Liver (tissue), 3 donors: ENCODE results near the gene TATDN2.

Source experiments
- JUND ChIP-seq, 2 donors: IDR thresholded peaks; 2 replicates each; pipeline ENCODE4 v1.6.1; 2016; ENCODE audit warnings: antibody characterized with exemption in 2 of 2
- SP1 ChIP-seq: IDR thresholded peaks from 2 replicates; pipeline ENCODE4 v1.6.1; 2018; ENCODE audit warnings: antibody characterized with exemption, mild to moderate bottlenecking
- TAF1 ChIP-seq: conservative IDR thresholded peaks from 2 replicates; pipeline ENCODE4 v1.6.1; 2016; ENCODE audit warnings: antibody characterized with exemption, mild to moderate bottlenecking
- YY1 ChIP-seq: IDR thresholded peaks from 2 replicates; pipeline ENCODE4 v1.6.1; 2016; ENCODE audit warnings: antibody characterized with exemption, mild to moderate bottlenecking
- TF ChIP-seq, protein P1 (sequence below): fragments of 150-350 bp; IDR thresholded peaks from 2 replicates; pipeline ENCODE4 v1.5.1; 2017; ENCODE audit warnings: improper control_type of control experiment, low read depth, low read length; ENCODE audit not compliant: missing input control
- TF ChIP-seq, protein P2 (sequence below): IDR thresholded peaks from 2 replicates; pipeline ENCODE4 v1.6.1; 2016; ENCODE audit warnings: antibody characterized with exemption
- TF ChIP-seq, protein P3 (sequence below): IDR thresholded peaks from 2 replicates; pipeline ENCODE4 v1.6.1; 2016; ENCODE audit warnings: antibody characterized with exemption, mild to moderate bottlenecking
- TF ChIP-seq, protein P4 (sequence below): IDR thresholded peaks from 2 replicates; pipeline ENCODE4 v1.6.1; 2016; ENCODE audit warnings: antibody characterized with exemption
- donor health status: healthy.
- donor health status: healthy.

DNA sequence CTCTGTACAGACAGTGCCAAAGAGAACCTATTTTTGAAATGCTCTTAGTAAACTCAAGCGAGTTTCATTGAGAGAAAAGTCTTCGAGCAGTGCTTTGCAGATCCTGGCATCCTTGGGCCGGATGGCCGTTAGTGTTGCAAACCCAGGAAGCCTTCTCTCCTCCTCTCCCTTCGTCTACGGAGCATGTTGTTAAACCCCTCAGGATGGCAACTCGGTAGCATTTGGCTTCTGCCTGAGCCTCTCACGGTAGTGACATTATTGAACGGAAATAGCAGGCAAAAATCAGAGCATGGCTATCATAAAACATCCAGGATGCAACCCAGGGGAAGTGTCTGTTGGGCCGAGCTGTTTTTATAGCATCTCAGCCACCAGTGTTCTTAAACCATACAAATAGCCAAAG is 79.3 kb downstream of the TATDN2 start:
- TF ChIP-seq, protein P1, sequence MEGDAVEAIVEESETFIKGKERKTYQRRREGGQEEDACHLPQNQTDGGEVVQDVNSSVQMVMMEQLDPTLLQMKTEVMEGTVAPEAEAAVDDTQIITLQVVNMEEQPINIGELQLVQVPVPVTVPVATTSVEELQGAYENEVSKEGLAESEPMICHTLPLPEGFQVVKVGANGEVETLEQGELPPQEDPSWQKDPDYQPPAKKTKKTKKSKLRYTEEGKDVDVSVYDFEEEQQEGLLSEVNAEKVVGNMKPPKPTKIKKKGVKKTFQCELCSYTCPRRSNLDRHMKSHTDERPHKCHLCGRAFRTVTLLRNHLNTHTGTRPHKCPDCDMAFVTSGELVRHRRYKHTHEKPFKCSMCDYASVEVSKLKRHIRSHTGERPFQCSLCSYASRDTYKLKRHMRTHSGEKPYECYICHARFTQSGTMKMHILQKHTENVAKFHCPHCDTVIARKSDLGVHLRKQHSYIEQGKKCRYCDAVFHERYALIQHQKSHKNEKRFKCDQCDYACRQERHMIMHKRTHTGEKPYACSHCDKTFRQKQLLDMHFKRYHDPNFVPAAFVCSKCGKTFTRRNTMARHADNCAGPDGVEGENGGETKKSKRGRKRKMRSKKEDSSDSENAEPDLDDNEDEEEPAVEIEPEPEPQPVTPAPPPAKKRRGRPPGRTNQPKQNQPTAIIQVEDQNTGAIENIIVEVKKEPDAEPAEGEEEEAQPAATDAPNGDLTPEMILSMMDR, result no peak
- no peak for TF ChIP-seq YY1
- TF ChIP-seq, protein P2, sequence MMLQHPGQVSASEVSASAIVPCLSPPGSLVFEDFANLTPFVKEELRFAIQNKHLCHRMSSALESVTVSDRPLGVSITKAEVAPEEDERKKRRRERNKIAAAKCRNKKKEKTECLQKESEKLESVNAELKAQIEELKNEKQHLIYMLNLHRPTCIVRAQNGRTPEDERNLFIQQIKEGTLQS, result no peak
- TF ChIP-seq, protein P3, sequence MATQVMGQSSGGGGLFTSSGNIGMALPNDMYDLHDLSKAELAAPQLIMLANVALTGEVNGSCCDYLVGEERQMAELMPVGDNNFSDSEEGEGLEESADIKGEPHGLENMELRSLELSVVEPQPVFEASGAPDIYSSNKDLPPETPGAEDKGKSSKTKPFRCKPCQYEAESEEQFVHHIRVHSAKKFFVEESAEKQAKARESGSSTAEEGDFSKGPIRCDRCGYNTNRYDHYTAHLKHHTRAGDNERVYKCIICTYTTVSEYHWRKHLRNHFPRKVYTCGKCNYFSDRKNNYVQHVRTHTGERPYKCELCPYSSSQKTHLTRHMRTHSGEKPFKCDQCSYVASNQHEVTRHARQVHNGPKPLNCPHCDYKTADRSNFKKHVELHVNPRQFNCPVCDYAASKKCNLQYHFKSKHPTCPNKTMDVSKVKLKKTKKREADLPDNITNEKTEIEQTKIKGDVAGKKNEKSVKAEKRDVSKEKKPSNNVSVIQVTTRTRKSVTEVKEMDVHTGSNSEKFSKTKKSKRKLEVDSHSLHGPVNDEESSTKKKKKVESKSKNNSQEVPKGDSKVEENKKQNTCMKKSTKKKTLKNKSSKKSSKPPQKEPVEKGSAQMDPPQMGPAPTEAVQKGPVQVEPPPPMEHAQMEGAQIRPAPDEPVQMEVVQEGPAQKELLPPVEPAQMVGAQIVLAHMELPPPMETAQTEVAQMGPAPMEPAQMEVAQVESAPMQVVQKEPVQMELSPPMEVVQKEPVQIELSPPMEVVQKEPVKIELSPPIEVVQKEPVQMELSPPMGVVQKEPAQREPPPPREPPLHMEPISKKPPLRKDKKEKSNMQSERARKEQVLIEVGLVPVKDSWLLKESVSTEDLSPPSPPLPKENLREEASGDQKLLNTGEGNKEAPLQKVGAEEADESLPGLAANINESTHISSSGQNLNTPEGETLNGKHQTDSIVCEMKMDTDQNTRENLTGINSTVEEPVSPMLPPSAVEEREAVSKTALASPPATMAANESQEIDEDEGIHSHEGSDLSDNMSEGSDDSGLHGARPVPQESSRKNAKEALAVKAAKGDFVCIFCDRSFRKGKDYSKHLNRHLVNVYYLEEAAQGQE, result no peak
- TF ChIP-seq, protein P4, sequence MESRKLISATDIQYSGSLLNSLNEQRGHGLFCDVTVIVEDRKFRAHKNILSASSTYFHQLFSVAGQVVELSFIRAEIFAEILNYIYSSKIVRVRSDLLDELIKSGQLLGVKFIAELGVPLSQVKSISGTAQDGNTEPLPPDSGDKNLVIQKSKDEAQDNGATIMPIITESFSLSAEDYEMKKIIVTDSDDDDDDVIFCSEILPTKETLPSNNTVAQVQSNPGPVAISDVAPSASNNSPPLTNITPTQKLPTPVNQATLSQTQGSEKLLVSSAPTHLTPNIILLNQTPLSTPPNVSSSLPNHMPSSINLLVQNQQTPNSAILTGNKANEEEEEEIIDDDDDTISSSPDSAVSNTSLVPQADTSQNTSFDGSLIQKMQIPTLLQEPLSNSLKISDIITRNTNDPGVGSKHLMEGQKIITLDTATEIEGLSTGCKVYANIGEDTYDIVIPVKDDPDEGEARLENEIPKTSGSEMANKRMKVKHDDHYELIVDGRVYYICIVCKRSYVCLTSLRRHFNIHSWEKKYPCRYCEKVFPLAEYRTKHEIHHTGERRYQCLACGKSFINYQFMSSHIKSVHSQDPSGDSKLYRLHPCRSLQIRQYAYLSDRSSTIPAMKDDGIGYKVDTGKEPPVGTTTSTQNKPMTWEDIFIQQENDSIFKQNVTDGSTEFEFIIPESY, result no peak
- no peak for TF ChIP-seq TAF1
- TF ChIP-seq JUND (IDR thresholded peaks at IDR 0.05), result no peak
- no peak for TF ChIP-seq SP1
